H1 (cell line): Measurements from ENCODE around the gene ESYT2. TPM values are rescaled to one million over a fixed set of nuclear protein-coding genes. Genes with fewer than 3 reads are reported as not detected.

ENCODE experiments used
- CTCF ChIA-PET: fragments of 300-600 bp; sonication (Branson Sonifier 250); formaldehyde crosslinking; loops from one replicate; lab custom pipeline; 2021; ENCODE audit not compliant: partially characterized antibody; lab: Charles Lee
- POLR2A ChIA-PET: fragments of 300-600 bp; sonication (Branson Sonifier 250); formaldehyde crosslinking; loops from one replicate; lab custom pipeline; 2021; ENCODE audit warnings: inconsistent platforms; ENCODE audit not compliant: partially characterized antibody; lab: Charles Lee
- DNase-seq, 2 experiments: peaks; one replicate each; pipeline versions ENCODE4 v3.0.0 to v3.0.0-alpha.2; 2010 to 2022; ENCODE audit warnings: low spot score in 2 of 2, low read depth in 1 of 2, mixed read lengths in 1 of 2
- FAIRE-seq: peaks from 2 replicates; lab custom pipeline; 2011; peaks lifted over from hg19 to GRCh38; lab: Jason Lieb, UNC
- H2AFZ ChIP-seq: 2 replicates; pipeline ENCODE4 v1.8.1; 2012; ENCODE audit warnings: low read length, inconsistent platforms
- H2AK5ac ChIP-seq: 2 replicates; pipeline ENCODE4 v1.6.1; 2013; ENCODE audit warnings: low read depth, low read length
- H2BK120ac ChIP-seq: replicated peaks from 2 replicates; pipeline ENCODE3; 2013; ENCODE audit warnings: low read depth, low read length, inconsistent platforms
- H2BK12ac ChIP-seq: 2 replicates; pipeline ENCODE4 v1.6.1; 2013; ENCODE audit warnings: low read depth, low read length
- H2BK15ac ChIP-seq: 2 replicates; pipeline ENCODE4 v1.6.1; 2013; ENCODE audit warnings: low read length
- H2BK20ac ChIP-seq: 2 replicates; pipeline ENCODE4 v1.6.1; 2013; ENCODE audit warnings: low read length
- H2BK5ac ChIP-seq: 2 replicates; pipeline ENCODE4 v1.6.1; 2013; ENCODE audit warnings: low read depth, low read length
- H3K14ac ChIP-seq: 2 replicates; pipeline ENCODE4 v1.6.1; 2013; ENCODE audit warnings: inconsistent platforms; ENCODE audit not compliant: insufficient read length
- H3K18ac ChIP-seq: 2 replicates; pipeline ENCODE4 v1.6.1; 2013; ENCODE audit warnings: low read length; ENCODE audit errors: extremely low read depth
- H3K23ac ChIP-seq: 2 replicates; pipeline ENCODE4 v1.6.1; 2013; ENCODE audit warnings: inconsistent platforms; ENCODE audit not compliant: insufficient read length
- H3K23me2 ChIP-seq: 2 replicates; pipeline ENCODE4 v1.6.1; 2013; ENCODE audit warnings: low read depth, low read length
- H3K27ac ChIP-seq: 2 replicates; pipeline ENCODE4 v1.6.1; 2011; ENCODE audit warnings: low read depth, low read length, inconsistent platforms
- H3K27me3 ChIP-seq, 4 experiments: replicated peaks in 1 of 4; 1 replicate in 1 of 4; 2 replicates in 3 of 4; pipeline versions ENCODE4 v1.6.1 to v1.8.1; 2011 to 2013; ENCODE audit warnings: low read length in 3 of 4, mild to moderate bottlenecking in 3 of 4, inconsistent platforms in 2 of 4, mixed read lengths in 2 of 4, moderate library complexity in 1 of 4; ENCODE audit not compliant: control insufficient read depth in 3 of 4, insufficient read depth in 3 of 4; ENCODE audit errors: extremely low read depth in 1 of 4
- H3K36me3 ChIP-seq, 4 experiments: 2 replicates each; pipeline versions ENCODE4 v1.6.1 to v1.8.1; 2011 to 2013; ENCODE audit warnings: mild to moderate bottlenecking in 4 of 4, low read length in 3 of 4, moderate library complexity in 2 of 4, control low read depth in 1 of 4, inconsistent platforms in 1 of 4; ENCODE audit not compliant: insufficient read depth in 4 of 4, control insufficient read depth in 2 of 4
- H3K4ac ChIP-seq: replicated peaks from 2 replicates; pipeline ENCODE3; 2013; ENCODE audit warnings: low read length, low read depth, mixed read lengths, inconsistent platforms; ENCODE audit not compliant: insufficient read length
- H3K4me1 ChIP-seq, 4 experiments: replicated peaks in 1 of 4; 1 replicate in 1 of 4; 2 replicates in 3 of 4; pipeline versions ENCODE4 v1.6.1 to v1.8.1; 2011 to 2013; ENCODE audit warnings: low read length in 3 of 4, inconsistent platforms in 2 of 4, mixed read lengths in 1 of 4; ENCODE audit not compliant: insufficient read depth in 4 of 4, control insufficient read depth in 3 of 4
- H3K4me2 ChIP-seq, 2 experiments: 2 replicates each; pipeline versions ENCODE4 v1.6.1 to v1.8.1; 2011 to 2013; ENCODE audit warnings: low read depth in 2 of 2, low read length in 2 of 2, control low read depth in 1 of 2, inconsistent platforms in 1 of 2, mild to moderate bottlenecking in 1 of 2; ENCODE audit not compliant: insufficient read depth in 1 of 2
- H3K4me3 ChIP-seq, 4 experiments: fragments of 200-600, 300-600 bp in 1 of 4; sonication (generic), shearing (Covaris generic), sonication (Bioruptor Twin) in 1 of 4; 2 replicates each; pipeline versions ENCODE4 v1.5.1 to v1.8.1; 2011 to 2016; ENCODE audit warnings: low read length in 4 of 4, low read depth in 3 of 4, control low read depth in 2 of 4, inconsistent platforms in 2 of 4, mild to moderate bottlenecking in 2 of 4, mixed read lengths in 1 of 4, moderate library complexity in 1 of 4; ENCODE audit not compliant: insufficient read depth in 2 of 4; ENCODE audit errors: extremely low read depth in 1 of 4
- H3K56ac ChIP-seq: replicated peaks from 2 replicates; pipeline ENCODE3; 2013; ENCODE audit warnings: low read depth, mild to moderate bottlenecking, mixed read lengths, low read length, inconsistent platforms; ENCODE audit not compliant: insufficient read length
- H3K79me1 ChIP-seq: 2 replicates; pipeline ENCODE4 v1.6.1; 2013; ENCODE audit warnings: low read depth, low read length, control low read depth
- H3K79me2 ChIP-seq, 2 experiments: 2 replicates each; pipeline versions ENCODE4 v1.6.1 to v1.8.1; 2012 to 2013; ENCODE audit warnings: low read length in 2 of 2, mild to moderate bottlenecking in 2 of 2, inconsistent platforms in 1 of 2; ENCODE audit not compliant: insufficient read depth in 2 of 2, control insufficient read depth in 1 of 2
- H3K9ac ChIP-seq, 4 experiments: replicated peaks in 1 of 4; 1 replicate in 1 of 4; 2 replicates in 3 of 4; pipeline versions ENCODE4 v1.6.1 to v1.8.1; 2011 to 2013; ENCODE audit warnings: low read depth in 3 of 4, low read length in 3 of 4, control low read depth in 2 of 4, mild to moderate bottlenecking in 2 of 4, moderate library complexity in 2 of 4, inconsistent platforms in 1 of 4; ENCODE audit errors: extremely low read depth in 1 of 4
- H3K9me3 ChIP-seq, 2 experiments: 2 replicates each; pipeline versions ENCODE4 v1.6.1 to v1.8.1; 2012 to 2013; ENCODE audit warnings: mild to moderate bottlenecking in 2 of 2, moderate library complexity in 2 of 2, control low read depth in 1 of 2, inconsistent platforms in 1 of 2, low read depth in 1 of 2, low read length in 1 of 2, mixed read lengths in 1 of 2; ENCODE audit not compliant: insufficient read depth in 2 of 2
- H4K20me1 ChIP-seq, 2 experiments: replicated peaks in 1 of 2; 2 replicates each; pipeline versions ENCODE3 to v1.8.1; 2011 to 2013; ENCODE audit warnings: inconsistent platforms in 2 of 2, low read length in 2 of 2, mild to moderate bottlenecking in 1 of 2; ENCODE audit not compliant: insufficient read depth in 2 of 2, control insufficient read depth in 1 of 2
- H4K5ac ChIP-seq: 2 replicates; pipeline ENCODE4 v1.6.1; 2013; ENCODE audit warnings: low read length, low read depth, mixed read lengths, inconsistent platforms; ENCODE audit not compliant: insufficient read length
- H4K8ac ChIP-seq: 2 replicates; pipeline ENCODE4 v1.8.0; 2013; ENCODE audit warnings: mild to moderate bottlenecking, moderate library complexity, low read length, inconsistent platforms; ENCODE audit not compliant: insufficient read depth; ENCODE audit errors: extremely low read depth
- H4K91ac ChIP-seq: replicated peaks from 2 replicates; pipeline ENCODE3; 2013; ENCODE audit warnings: low read length, mixed read lengths, inconsistent platforms; ENCODE audit not compliant: insufficient read length
- BACH1 ChIP-seq: IDR thresholded peaks from 2 replicates; pipeline ENCODE4 v1.6.1; 2012; ENCODE audit warnings: low read length, improper control_type of control experiment
- ZNF274 ChIP-seq: IDR thresholded peaks from 2 replicates; pipeline ENCODE4 v1.7.0; 2012; ENCODE audit warnings: low read length, borderline replicate concordance; ENCODE audit errors: extremely low read depth
- WGBS, 2 experiments: shearing (Covaris generic) in 1 of 2; methylation state at CpG; one replicate each; pipeline versions ENCODE4 v1.1.6 to v1.1.7; 2013 to 2015; ENCODE audit warnings: low lambda C conversion rate in 2 of 2, mixed read lengths in 2 of 2, inconsistent platforms in 1 of 2, low coverage in 1 of 2, missing lambda C conversion rate in 1 of 2; ENCODE audit not compliant: insufficient replicate concordance in 2 of 2, insufficient coverage in 1 of 2, insufficient read length in 1 of 2; ENCODE audit errors: extremely low coverage in 1 of 2, missing lambda C conversion rate in 1 of 2; 5-methylcytosine and 5-hydroxymethylcytosine counted together
- polyA plus RNA-seq, 7 experiments: library from polyadenylated mRNA; depleted of rRNA in 3 of 7; stranded (reverse) in 5 of 7; unstranded in 2 of 7; fragments of >200 nt in 5 of 7; fragments of 200-250 nt in 2 of 7; gene quantifications; 1 replicate in 5 of 7; 2 replicates in 1 of 7; 4 replicates in 1 of 7; pipeline versions ENCODE4 v1.2.1 to v1.2.3, GENCODE V29; 2011 to 2013; ENCODE audit warnings: missing spikeins in 2 of 7, mixed read lengths in 2 of 7
- total RNA-seq: library from RNA; stranded (reverse); fragmentation: NEBNext Ultra II Directional; extraction: Animal tissue kit (Norgen Biotek cat#: 25700); gene quantifications from 2 replicates; pipeline ENCODE4 v1.2.1, GENCODE V29; 2021

The ESYT2 gene
- total and polyA plus RNA-seq, 2 of the 8 experiments (the other 6 are each of a cell fraction or from before 2014, with no cell fraction given) = 27.0 to 37.5 TPM

DNA sequence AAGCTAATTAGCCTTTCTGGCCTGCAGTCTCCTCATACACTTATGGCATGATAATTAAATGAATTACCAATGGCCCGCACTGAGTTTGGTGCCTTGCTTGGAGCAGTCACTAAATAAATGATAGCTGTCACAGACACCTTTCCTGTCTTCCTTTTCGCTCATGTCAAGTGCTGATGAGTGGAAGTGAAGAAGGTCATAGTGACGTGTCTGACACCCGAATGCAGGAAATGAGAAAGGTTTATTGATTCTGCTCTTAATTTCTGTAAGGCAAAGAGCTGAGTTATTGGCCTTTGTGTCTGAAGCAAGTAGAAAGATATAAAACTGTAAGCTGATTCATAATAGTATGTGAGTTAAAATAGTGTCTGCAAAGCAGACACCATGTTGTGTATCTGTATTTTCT lies 13.2 kb upstream of the ESYT2 start:
- DNase-seq = no peak
- no peak overlapping the region for H3K4me2 ChIP-seq
- TF ChIP-seq BACH1 (no peak), ZNF274 (no peak)
- TF ChIP-seq, all 59 proteins: peak for 0
- Histone ChIP-seq H3K18ac (no peak overlapping the region), H4K8ac (no peak overlapping the region), H3K79me2 (no peaks in the 10 kb centered on the region), H2BK20ac (no peak overlapping the region), H3K23me2 (no peaks in the 10 kb centered on the region), H2AK5ac (no peak overlapping the region), H3K79me1 (no peaks in the 10 kb centered on the region), H3K27me3 (no peaks in the 10 kb centered on the region; a peak in 1 of 7 replicates), H3K9ac (no peak overlapping the region), H2BK12ac (no peak overlapping the region), H2BK15ac (no peak overlapping the region), H4K91ac (no peak overlapping the region), H3K4ac (no peak overlapping the region), H3K4me1 (peaks cover 2 to 8% (median 6%) of the 10 kb centered on the region in 4 experiments), H2BK5ac (no peak overlapping the region), H2AFZ (no peak overlapping the region), H3K9me3 (peaks cover 11 to 21% of the 10 kb centered on the region in 2 experiments; a peak in 3 of 4 replicates), H4K20me1 (no peaks in the 10 kb centered on the region), H2BK120ac (no peak overlapping the region), H3K23ac (no peak overlapping the region), H4K5ac (no peak overlapping the region), H3K27ac (no peak overlapping the region), H3K56ac (no peak overlapping the region), H3K4me3 (no peak overlapping the region), H3K36me3 (no peaks in the 10 kb centered on the region; a peak in 1 of 8 replicates), H3K14ac (no peak overlapping the region)
- no peak for FAIRE-seq
- POLR2A ChIA-PET = interaction anchor here (1.0 to 1.7 kb wide), 3 partner anchors 8 to 18 kb away, joined by 3 to 5 read pairs (median 3); no protein-coding TSS in a partner anchor
- WGBS, 2 experiments = 94% methylated on average over 4 of the region's 4 CpGs; no CpG with 5 or more reads in 1 of the 2 experiments
- CTCF ChIA-PET = no interaction called here
